ENCODE data around the gene DLG2.

The DLG2 gene

DNA sequence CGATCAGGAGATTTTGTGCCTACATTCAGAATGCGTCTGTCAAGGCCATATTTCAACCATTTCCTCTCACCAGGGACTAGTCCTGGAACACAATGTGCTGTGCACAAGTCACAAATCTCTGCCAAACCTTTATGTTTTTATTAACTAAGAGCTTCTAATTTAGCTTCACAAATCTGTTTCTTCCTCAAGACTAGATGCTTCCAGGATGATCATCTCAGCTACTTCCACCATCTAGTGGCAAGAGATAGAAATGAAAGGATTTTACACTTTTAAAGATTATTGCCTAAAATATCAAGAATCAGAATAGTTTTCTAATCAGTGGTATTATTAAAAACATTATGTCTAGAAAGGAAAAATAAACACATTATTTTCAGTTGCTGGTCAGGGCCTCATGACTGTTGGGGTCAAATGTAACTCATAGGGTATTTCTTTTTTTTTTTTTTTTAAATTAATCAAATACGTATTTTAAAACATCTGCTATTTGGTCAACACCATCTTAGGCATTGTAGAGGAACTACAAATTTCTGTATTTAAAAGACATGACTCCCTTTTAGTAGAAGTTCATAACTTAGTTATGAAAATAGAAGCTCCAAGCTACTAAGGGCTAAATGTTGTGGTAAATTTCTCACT lies 1102.6 kb downstream of the DLG2 start:
- no peak for DNase-seq

DNA sequence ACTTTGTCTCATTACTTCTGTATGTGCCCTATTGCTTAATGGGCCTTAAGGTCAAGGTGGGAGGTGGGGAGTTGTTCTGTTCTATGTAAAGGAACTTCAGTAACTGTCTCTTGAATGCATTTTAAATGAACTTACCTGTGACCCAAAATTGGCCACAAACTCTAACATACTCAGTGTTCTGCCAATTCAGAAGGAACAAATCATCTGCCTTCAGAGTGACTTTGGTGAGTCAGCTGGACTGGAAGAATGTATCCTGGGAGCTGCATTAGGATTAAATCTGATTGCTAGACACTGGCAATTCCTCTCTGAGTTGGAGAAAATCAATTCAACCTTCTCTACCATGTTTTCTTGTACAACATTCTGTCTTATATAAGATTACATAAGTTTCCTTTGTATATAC lies 1104.8 kb downstream of the DLG2 start:
- no peak for DNase-seq

DNA sequence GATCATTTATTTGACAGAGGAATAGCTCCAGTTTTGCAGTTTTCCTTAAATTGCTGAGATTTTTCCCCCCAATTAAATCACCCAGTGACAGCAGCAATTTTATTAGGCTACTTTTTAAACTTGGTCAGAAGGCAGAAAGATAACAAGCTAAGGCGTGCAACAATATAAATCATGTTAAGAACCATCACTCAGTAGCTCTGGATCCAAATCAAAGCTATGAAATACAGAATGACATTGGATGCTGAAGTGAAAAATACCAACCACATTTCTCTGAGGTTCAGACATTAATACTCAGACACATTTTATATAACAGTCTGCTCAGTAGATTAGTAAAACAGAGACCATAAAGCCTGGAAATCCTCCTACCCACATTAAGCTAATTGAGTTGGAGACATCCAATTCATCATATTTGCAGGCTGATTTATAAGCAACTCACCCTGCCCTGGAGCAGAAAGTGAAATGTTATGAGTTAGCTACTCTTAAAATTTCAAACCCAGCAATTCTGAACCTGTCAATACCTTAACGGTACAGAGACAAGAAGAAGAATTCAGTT lies 1108.4 kb downstream of the DLG2 start:
- no peak for DNase-seq

DNA sequence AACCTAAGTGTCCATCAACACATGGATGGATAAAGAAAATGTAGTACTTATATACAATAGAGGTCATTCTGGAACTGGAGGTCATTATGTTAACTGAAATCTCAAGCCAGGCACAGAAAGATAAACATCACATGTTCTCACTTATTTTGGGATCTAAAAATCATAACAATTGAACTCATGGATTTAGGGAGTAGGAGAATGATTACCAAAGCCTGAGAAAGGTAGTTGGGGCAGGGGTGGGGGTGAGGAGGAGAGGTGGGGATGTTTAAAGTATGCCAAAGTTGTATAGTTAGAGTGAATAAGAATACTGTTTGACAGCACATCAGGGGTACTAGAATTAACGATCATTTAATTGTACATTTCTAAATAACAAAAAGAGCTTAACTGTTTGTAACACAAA lies 1112.7 kb downstream of the DLG2 start:
- DNase-seq = no peak

DNA sequence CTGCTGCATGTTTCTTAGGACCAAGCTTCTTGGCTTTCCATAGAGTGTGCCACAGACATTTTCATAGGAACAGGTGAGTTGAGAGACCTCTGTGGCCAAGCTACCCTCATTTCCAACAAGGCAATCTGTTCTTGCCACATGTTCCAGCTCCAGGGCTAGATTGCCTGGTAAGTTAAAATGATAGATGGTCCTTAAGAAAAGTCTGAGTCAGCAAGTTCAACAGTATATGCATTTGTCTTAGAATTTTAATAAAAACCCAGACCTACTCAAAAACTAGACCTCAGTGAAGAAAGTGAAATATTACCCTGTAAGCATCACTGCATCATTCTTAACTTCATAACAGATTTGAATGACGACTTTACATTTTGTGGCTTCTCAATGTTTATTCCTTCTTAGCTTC lies 1123.6 kb downstream of the DLG2 start:
- no peak for DNase-seq

DNA sequence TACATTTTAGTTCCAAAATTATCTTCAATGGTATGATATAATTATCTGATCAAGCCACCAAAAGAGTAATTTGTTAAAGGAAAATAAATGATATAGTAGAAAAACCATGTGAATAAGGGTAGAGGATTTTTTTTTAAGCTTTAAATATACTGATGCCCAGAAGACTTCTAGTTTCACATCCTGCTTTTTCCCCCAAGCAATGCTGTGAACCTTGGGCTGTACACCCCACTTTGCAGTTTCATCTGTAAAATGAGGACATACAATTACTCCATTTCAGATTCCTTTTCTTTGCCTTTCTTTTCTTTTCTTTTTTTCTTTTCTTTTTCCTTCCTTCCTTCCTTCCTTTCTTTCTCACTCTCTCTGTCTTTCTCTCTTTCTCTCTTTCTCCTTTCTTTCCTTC lies 1125.4 kb downstream of the DLG2 start:
- DNase-seq = no peak

DNA sequence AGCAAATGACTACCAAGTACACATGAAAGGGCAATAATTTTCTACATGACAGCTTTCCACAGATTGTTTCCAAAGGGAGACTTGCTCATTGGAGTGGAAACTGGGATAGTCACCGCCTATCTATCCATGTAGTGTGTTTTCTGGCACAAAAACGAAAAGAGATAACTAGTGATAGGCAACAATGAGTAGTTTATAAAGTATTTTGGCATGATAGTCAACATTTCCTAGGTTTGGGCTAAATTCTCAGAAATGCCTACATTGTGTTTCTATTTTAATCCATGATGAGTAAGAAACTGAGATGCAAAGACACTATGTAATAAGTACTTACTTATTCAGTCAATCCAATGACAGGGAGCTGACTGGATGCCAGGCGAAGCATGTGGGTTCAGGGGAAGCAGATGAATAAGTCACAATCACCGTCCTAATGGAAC lies 1129.1 kb downstream of the DLG2 start:
- no peak for DNase-seq

DNA sequence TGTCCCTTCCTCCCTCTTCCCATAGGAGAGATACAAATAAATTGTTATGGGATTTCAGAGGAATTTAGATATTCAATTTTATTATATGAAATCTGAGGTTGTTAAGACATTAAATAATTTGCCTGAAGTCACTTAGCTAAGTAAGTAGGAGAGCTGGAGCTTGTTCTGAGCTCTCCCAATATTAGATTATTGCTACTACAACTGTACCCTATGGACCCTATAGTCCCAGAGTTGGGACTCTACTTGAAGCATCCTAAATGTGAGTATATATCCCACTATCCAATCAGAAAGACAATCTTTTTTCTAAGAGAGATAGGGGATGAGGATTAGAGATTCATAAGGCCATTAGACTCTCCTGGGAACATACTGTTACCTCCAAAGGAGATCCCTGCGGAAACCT lies 1130.0 kb downstream of the DLG2 start:
- DNase-seq = no peak

DNA sequence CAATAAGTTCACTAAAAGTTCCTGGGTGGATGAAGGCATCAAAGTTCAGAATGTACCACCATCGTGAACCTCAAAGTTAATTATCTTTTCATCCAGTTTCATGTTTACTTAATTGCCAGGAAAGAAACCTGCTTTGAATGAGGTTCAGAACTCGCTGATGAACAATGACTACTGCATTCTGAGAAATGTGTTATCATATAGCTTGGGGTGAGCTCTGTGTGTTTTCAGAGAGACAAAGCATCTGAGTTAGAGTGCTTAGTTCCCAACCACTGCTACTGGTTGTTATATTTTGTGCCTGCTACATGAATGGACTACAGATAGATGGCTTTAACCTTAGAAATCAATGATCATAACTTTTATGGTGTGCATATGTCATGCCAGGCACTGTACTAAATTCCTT lies 1131.0 kb downstream of the DLG2 start:
- DNase-seq = no peak

DNA sequence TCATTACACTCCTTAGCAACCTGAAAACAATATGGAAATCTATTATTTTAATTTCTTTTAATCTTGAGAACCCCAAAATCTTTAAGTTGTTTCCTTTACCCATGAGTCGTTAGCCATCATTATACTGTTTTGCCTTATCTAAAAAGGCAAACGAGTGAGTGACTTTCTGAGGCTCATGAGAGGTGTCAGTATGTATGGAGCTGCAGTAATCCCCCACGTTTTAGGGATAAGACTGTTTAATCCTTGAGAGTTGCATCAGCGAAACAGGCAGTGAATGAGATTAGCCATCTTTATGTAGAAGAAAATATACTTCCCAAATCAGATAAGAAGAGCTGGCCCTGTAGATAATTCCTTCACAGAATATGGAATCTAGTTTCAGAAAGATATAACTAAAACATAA lies 1147.0 kb downstream of the DLG2 start:
- DNase-seq = no peak

DNA sequence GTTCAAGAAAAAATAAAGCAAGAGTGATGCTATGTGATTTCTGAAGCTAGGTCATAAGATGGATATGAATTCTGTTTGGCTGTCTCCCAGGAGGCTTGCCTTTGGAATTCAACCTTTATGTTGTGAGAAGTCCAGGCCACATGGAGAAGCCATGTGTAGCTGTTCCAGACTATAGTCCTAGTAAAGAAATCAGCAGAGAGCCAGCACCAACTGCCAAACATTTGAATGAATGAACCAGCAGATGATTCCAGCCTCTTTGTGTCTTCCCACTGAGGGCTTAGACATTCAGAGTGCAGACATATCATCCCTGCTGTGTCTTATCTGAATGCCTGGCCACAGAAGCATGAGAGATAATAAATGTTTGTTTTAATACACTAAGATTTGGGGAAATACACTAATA lies 1150.6 kb downstream of the DLG2 start:
- no peak for DNase-seq

DNA sequence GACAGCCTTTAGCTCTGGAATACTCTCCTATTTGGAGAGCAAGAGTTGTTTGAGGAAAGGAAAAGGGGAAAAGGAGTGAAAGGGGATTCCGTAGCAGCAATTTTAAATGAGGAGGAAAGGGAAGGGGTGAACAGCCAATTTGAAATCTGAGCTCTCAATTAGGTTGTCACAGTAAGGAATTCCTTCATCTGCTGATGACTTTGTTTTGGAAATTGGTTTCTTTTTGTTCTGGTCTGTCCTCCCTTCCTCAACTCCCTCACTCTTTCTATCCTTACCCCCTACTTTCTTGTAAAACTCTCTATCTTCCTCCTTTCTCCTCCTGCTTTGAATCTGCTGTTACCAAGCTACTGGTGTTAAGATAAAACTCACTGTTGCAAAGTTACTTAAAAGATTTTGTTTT lies 1155.6 kb downstream of the DLG2 start:
- no peak for DNase-seq

DNA sequence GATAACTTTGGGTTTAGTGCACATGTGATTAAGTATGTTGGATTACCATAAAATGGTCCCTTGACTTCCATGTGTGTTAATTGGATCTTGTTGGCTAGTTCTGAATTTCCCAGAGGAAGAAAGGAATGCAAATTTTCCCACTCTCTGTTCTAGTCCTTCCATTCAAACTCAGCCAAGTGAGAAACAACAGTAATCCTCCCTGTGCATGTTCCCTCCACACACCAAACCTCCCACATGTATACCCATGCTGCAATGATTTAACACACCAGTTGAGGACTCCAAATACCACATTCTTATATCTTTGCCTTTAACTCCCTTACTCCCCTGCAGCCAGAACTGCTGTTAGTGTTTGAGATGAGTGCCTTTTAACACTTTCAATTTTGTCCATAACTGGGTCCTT lies 1158.9 kb downstream of the DLG2 start:
- no peak for DNase-seq

DNA sequence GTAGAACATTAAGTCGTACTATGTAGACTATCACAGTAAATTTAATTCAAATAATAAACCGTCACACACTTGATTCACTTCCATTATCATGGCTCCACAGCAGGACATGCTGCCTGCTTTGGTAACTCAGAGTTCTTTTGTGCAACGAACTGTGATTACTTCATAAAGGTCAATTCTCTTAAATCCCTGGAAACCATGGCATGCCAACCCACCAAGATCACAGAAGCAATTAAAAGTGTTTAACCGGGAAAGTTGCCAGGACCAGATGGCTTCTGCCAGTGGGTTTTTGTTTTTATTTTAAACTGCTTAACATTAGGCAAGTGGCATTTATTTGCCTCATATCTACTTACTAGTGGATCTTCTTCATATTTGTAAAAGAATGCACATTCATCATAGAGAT lies 1162.1 kb downstream of the DLG2 start:
- DNase-seq = no peak

DNA sequence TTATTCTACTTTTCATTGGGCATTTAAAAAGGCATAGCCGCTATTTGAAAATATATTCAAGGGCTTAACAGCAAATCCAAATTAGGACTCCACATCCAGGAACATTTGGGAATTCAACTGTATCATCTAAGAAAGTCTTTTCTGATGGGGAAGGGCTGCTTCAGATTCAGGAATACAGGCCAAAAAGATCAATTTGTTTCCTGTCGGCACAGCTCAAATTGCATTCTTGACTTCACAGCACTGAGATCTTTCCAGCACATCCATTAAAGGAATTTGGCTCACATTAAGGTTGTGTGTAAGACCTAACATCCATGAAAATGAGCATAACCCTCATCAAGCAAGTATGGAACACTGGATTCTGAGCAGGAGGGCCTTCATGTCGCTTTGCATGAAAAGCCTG lies 1171.5 kb downstream of the DLG2 start:
- no peak for DNase-seq

DNA sequence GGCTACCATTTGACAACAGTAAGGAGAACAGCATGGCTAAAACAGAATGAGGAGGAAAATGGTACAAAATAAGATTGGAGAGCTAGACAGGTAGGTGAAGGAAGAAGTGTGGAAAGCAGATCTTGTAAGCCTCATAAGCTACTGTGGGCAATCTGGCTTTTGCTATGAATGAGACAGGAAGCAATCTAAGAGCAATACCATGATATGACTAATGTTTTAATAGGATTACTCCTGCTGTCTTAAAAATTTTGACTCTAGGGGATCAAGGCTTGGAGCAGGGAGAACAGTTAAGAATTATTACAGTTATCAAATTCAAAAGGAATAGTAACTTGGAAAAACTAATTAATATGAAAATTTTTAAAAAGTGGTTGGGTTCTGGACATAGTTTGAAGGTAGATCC lies 1174.9 kb downstream of the DLG2 start:
- DNase-seq = no peak

DNA sequence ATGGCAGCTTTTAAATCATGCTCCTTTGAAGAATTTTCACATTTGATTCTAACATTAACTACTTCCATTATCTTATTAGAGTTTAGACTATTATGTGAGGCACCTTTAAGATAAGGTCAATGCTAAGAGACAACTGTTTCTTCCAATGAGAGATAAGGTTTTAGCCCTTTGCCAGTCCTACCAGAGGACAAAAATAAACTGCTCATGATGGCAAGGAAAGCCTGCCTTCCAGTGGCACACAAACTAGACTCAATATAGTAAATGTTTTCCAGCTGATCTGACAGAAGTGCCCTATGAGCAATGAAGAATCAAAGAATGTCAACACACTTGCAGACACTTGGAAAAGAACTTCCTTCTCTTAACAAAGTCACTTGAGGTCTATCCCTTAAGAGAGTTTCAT lies 1188.6 kb downstream of the DLG2 start:
- no peak for DNase-seq

DNA sequence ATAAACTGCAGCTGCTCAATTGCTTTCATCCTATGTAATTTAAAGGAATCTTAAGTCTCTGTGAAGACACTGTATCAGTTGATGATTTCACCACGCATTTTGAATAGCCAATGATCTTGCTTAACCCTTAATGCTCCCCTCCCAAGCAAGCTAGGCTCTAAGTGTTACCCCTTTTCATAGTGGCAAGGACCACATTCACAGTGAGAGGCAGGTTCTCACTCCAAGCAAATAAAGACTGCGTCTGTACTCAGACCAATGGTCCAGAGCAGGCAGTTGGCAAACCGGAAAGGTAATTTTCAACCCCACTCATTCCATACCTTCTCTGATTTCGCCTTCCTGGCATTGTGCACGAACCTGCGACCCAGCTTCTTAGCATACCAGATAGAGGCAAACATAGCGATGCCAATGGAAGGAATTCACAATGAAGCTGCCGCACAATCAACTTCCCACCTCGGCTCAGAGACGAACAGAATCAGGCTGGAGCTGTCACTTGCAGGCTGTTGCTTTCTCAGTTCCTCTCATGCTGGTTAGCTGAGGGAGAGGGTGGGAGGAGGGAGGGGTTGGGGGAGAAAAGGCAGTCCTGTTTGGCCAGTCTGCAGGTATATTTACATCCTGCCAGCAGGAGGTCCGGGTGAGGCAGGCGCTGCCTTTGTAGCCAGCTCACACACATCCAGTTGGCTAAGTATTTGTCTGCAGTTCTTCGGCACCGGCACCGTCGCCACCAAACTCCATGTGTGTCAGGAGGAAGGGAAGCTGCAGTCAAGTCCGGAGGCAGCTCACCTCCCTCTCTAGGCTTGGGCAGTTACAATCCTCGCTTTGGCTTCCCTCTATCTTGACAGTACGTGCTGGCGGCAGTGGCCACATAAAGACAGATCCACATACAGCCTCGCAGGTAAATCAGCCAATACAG lies 1189.8 kb downstream of the DLG2 start:
- DNase-seq = no peak

DNA sequence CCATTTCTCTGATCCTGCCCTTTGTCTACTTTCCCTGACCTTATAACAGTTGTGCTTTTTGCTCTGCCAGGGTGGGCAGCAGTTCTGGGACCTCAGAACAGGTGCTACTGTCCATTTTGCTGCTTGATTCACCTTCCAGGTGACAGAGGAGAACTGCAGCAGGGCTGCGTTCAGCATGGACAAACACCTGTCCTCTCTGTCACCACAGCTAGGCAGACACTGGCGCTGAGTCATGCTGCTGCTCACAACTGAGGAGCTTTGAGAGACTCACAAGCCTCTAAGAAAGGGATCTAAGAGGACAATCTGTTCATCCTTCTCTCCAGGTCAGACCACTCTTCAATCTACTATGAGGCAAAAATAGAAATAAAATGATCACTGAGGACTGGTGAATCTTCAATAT lies 1196.5 kb downstream of the DLG2 start:
- DNase-seq = no peak

DNA sequence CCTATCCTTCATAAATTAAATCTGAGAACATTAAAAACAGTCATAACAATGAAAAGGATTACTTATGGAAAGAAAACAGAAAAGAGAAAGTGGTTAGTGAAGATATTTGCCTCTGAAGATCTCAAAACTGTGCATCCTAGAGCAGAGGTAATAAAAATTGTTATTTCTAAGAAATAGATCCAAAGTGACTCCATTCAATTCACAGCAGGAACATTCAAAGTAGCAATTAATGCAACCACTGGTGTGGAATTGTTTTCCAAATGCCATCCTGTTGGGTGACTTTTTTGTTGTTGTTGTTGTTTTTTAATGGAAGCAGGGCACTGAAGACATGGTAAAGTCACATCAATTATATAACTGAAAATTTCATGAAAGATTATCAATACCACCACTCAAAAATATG lies 1201.5 kb downstream of the DLG2 start:
- DNase-seq = no peak

DNA sequence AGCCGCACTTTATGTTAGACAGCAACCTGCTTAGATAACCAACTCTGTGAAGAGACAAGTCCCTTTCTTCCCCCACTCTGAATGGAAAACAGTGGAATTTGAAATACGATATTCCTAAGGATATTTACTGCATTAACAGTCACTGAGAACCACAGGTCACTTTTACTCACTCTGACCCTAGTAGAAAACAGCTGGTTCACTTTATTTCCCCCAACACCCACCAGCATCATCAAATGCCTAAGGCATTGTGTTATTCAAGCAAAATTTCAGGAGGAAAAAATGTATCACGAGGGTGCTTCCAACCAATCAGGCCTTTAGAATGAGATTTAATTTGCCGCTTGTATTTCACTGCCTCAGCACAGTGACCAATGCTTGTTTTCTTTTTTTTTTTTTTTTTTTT lies 1206.9 kb downstream of the DLG2 start:
- no peak for DNase-seq

DNA sequence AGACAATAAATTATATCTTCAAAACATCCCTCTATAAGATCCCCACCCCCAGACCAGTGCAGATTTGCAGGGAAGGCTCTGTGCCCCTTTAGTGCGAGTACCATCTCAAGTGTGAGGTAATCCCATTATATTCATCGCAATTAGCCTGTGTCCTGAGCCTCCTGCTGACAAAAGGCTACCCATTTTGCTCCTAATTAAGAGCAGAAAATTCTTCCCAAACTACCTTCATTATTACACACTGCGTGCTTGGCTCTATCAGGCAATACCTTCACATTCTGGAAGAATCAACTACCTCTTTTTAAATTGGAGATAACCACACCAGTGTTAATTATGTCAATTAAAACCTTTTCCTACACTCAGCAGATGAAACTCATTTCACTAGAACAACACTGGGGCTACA lies 1207.5 kb downstream of the DLG2 start:
- DNase-seq = no peak

DNA sequence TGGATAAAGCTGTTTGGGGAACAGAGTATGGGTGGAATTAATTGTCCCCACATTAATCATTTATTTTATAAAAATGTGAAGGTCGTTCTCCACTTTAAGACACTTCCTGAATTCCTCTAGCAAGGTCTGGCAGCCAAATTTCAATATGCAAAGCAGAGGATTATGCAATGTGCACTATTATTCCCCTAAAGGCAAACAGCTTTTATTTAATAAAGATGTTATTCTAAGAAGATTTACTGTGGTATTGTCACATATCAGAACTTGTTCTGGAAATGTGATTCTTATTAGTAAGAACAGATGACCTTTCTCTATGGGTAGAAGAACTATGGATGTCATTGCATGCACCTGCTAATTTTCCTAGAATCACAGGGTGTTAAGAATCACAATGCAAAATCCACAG lies 1212.2 kb downstream of the DLG2 start:
- DNase-seq = no peak

DNA sequence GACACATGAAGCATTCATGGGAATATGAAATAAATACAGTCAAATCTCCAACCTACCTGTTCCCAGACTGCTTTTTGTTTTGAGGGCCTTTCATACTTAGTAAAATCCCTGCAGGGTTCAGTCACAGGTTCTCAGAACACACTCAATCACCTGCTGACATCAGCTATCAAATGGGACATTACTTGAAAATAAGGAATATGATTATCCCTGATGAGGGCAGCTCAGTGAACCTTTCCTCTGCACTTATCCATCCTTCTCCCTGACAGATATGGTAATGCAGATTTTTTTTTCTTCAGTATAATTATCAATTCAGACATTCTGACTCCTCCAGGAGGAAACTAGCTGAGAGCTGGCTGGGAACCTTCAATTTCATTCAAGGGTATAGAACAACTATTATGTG lies 1213.6 kb downstream of the DLG2 start:
- DNase-seq = no peak
